GM11168 (cell line): ENCODE data around the gene TADA2B.
"Not testable (repeated sequence)": the region's sequence is repeated elsewhere in the genome, so short reads cannot be mapped to it uniquely, and the experiment has no call there.

ENCODE experiments used
- in situ Hi-C: fragments of 300-500 bp; cut with MboI; formaldehyde crosslinking; loops from one replicate; pipeline ENCODE4 v1.12.0; 2022; ENCODE audit warnings: low sequenced_read_pairs; ENCODE audit not compliant: unreplicated experiment

TADA2B gene

GRCh38 chr4:7073526-7074390 is 30.6 kb downstream of the TADA2B start:
- in situ Hi-C loops = loop anchor here (5.0 kb wide), 1 partner anchor 36 kb away; no protein-coding TSS in a partner anchor

- in situ Hi-C loops = loop anchor here (5.0 kb wide), 1 partner anchor 37 kb away; no protein-coding TSS in a partner anchor
Observed at GRCh38 chr4:7074426-7074825, 31.3 kb downstream of the TADA2B start.

GRCh38 chr4:7075962-7076695 is 33.0 kb downstream of the TADA2B start:
- in situ Hi-C loops = no loop called here

GRCh38 chr4:7076696-7077082 is 33.5 kb downstream of the TADA2B start:
- in situ Hi-C loops = no loop called here

- in situ Hi-C loops = no loop called here
Observed at GRCh38 chr4:7077371-7077770, 34.2 kb downstream of the TADA2B start.

- in situ Hi-C loops = no loop called here
Observed at GRCh38 chr4:7078025-7078424, 34.9 kb downstream of the TADA2B start.

- in situ Hi-C loops = not testable (repeated sequence)
Observed at GRCh38 chr4:7079483-7079882, 36.3 kb downstream of the TADA2B start.

- in situ Hi-C loops = not testable (repeated sequence)
Observed at GRCh38 chr4:7079909-7080308, 36.7 kb downstream of the TADA2B start.

- in situ Hi-C loops = no loop called here
Observed at GRCh38 chr4:7083597-7084563, 40.7 kb downstream of the TADA2B start.

- in situ Hi-C loops = not testable (repeated sequence)
Observed at GRCh38 chr4:7084564-7084961, 41.4 kb downstream of the TADA2B start.

GRCh38 chr4:7086384-7086783 is 43.2 kb downstream of the TADA2B start:
- in situ Hi-C loops = no loop called here

GRCh38 chr4:7087036-7087435 is 43.9 kb downstream of the TADA2B start:
- in situ Hi-C loops = no loop called here

- in situ Hi-C loops = no loop called here
Observed at GRCh38 chr4:7089213-7089986, 46.2 kb downstream of the TADA2B start.

- in situ Hi-C loops = no loop called here
Observed at GRCh38 chr4:7092026-7092425, 48.9 kb downstream of the TADA2B start.

GRCh38 chr4:7094916-7095315 is 51.7 kb downstream of the TADA2B start:
- in situ Hi-C loops = no loop called here

- in situ Hi-C loops = no loop called here
Observed at GRCh38 chr4:7095611-7096155, 52.5 kb downstream of the TADA2B start.

GRCh38 chr4:7096236-7096635 is 53.1 kb downstream of the TADA2B start:
- in situ Hi-C loops = no loop called here

GRCh38 chr4:7101692-7102515 is 58.7 kb downstream of the TADA2B start:
- in situ Hi-C loops = no loop called here
